WI38 (cell line): ENCODE measurements around the gene DIPK2A.

Source experiments
- H3K4me3 ChIP-seq: 2 replicates; pipeline ENCODE4 v1.5.1; 2011; ENCODE audit warnings: low read depth, mild to moderate bottlenecking, control low read depth, low read length
- TF ChIP-seq, protein P1 (sequence below): IDR thresholded peaks from 2 replicates; pipeline ENCODE4 v1.5.1; 2012; ENCODE audit warnings: low read depth, mild to moderate bottlenecking, control low read depth, low read length

Gene DIPK2A

DNA sequence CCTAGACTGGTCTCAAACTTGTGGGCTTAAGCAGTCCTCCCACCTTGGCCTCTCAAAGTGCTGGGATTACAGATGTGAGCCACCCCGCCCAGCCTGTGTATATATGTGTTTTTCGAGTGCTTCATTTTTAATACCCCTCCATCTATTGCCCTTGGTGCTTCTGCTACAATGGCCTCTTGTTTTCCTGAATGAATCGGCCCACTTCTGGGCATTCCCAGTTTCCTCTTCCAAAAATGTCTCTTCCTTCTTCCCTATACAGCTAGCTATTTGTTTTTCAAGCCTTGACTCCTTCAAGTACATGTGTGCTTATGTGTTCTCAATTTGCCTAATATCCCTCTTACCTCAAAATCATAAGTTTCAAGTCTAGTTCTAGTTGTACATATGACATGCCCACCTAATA, 16.7 kb downstream of the DIPK2A start:
- TF ChIP-seq, protein P1, sequence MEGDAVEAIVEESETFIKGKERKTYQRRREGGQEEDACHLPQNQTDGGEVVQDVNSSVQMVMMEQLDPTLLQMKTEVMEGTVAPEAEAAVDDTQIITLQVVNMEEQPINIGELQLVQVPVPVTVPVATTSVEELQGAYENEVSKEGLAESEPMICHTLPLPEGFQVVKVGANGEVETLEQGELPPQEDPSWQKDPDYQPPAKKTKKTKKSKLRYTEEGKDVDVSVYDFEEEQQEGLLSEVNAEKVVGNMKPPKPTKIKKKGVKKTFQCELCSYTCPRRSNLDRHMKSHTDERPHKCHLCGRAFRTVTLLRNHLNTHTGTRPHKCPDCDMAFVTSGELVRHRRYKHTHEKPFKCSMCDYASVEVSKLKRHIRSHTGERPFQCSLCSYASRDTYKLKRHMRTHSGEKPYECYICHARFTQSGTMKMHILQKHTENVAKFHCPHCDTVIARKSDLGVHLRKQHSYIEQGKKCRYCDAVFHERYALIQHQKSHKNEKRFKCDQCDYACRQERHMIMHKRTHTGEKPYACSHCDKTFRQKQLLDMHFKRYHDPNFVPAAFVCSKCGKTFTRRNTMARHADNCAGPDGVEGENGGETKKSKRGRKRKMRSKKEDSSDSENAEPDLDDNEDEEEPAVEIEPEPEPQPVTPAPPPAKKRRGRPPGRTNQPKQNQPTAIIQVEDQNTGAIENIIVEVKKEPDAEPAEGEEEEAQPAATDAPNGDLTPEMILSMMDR, result no peak
- H3K4me3 ChIP-seq, result no peak overlapping the region

DNA sequence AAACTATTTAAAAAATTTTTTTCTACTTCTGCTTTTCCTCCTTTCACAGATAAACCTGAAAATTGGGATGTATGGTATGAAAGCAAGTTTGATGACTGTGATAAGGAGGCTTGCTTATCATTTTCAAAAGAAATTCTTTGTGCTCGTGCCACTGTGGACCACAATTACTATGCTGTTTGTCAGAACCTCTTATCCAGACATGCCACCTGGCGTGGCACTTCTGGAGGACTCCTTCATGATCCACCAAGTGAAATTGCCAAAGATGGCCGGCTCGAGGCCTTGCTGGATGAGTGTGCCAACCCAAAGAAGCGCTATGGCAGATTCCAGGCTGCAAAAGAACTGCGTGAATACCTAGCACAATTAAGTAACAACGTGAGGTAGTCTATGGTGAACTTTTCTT, 17.8 kb downstream of the DIPK2A start:
- no peak overlapping the region for H3K4me3 ChIP-seq
- TF ChIP-seq, protein P1, result no peak

DNA sequence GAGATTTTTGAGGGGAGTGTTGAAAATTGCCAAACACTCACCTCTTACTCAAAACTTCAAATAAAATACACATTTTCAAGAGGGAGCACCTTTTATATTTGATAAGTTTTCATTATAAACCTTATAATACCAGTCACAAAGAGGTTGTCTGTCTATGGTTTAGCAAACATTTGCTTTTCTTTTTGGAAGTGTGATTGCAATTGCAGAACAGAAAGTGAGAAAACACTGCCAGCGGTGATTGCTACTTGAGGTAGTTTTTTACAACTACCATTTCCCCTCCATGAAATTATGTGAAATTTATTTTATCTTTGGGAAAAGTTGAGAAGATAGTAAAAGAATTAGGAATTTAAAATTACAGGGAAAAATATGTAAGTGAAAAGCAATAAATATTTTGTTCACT, 20.1 kb downstream of the DIPK2A start:
- TF ChIP-seq, protein P1, result no peak
- no peak overlapping the region for H3K4me3 ChIP-seq

DNA sequence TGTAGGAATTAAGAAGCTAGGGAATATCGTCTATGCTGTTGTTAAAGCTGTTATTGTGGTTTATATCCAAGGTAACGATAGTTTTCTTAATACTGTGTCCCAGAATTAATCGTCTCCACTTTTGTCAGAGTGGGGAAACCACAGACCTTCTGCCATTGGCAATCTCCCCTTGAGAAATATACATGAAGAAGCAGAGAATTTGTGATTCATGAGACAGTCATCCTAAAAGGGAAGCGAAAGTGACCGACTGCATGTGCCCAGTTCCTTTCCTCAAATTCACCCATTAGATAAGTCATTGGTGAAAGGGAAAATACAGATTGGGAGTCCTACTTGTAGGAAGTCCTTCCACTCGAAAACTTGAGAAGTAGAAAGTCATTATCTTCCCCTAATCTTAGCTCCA, 26.6 kb downstream of the DIPK2A start:
- no peak overlapping the region for H3K4me3 ChIP-seq
- TF ChIP-seq, protein P1, result no peak

DNA sequence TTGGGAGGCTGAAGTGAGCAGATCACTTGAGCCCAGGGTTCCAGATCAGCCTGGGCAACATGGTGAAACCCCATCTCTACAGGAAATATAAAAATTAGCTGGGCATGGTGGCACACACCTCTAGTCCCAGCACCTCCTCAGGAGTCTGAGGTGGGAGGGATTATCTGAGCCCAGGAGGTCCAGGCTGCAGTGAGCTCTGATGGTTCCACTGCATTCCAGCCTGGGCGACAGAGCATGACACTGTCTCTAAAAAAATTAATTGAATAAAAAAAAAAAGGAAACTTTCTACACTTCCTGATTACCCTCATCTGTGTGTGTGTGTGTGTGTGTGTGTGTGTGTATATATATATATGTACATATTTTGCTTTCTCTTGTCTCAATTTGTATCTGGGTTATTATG, 31.4 kb downstream of the DIPK2A start:
- TF ChIP-seq, protein P1, result no peak
- no peak overlapping the region for H3K4me3 ChIP-seq

DNA sequence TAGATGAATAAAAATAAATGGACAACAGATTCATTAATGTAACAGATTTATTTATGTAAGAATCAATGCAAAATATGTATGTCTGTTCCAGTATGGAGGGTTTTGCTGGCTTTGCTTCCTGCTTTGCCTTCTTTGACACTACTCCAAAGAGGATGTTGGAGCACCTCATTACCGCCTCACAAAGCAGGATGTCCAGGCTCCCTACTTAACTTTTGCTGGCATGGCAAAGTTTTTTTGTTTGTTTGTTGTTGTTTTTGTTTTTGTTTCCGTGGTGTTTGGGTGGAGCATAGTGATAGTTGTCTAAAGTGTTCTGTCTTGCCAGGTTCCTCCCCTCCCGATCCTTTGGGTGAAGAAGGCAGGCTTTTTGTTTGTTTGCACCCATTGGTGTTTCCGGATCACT, 38.7 kb downstream of the DIPK2A start:
- TF ChIP-seq, protein P1, result no peak
- H3K4me3 ChIP-seq, result no peak overlapping the region

DNA sequence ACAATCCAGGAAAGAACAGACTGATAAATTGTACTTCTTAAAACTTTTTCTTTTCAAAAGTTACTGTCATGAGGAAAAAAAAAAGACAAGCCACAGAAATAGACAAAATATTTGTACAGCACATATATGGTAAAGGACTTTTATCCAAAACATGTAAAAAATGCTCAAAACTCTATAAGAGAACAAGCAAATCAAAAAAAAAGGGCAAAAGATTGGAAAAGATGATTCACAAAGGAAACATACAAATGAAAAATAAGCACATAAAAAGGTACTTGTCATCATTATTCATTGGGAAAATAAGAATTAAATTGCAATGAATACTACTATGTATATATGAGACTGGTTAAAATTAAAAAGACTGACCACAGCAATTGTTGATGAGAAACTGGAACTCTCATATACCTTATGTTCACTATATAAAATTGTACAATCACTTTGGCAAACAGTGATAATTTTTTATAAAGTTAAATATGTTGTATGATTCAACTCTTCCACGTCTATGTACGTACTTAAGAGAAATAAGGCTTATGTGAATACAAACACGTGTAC, 39.7 kb downstream of the DIPK2A start:
- TF ChIP-seq, protein P1, result no peak
- H3K4me3 ChIP-seq, result no peak overlapping the region
